Measurements from ENCODE around the gene MALRD1. TPM values are rescaled to one million over a fixed set of nuclear protein-coding genes. Genes with fewer than 3 reads are reported as not detected.

MALRD1 gene
- total RNA-seq, 4 donors from 2014 or later, result 1.0 to 4.1 (median 2.6) TPM; not detected in 1

DNA sequence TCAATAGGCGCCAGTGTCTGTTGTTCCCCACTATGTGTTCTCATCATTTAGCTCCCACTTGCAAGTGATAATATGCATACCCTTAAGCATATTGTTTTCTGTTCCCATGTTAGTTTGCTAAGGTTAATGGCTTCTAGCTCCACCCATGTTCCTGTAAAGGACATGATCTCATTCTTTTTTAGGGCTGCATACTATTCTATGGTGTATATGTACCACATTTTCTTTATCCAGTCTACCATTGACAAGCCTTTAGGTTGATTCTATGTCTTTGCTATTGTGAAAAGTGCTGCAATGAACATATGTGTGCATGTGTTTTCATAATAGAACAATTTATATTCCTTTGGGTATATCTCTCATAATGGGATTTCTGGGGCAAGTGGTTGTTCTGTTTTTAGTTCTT is 689.8 kb downstream of the MALRD1 start:
- TF ChIP-seq, protein P1, sequence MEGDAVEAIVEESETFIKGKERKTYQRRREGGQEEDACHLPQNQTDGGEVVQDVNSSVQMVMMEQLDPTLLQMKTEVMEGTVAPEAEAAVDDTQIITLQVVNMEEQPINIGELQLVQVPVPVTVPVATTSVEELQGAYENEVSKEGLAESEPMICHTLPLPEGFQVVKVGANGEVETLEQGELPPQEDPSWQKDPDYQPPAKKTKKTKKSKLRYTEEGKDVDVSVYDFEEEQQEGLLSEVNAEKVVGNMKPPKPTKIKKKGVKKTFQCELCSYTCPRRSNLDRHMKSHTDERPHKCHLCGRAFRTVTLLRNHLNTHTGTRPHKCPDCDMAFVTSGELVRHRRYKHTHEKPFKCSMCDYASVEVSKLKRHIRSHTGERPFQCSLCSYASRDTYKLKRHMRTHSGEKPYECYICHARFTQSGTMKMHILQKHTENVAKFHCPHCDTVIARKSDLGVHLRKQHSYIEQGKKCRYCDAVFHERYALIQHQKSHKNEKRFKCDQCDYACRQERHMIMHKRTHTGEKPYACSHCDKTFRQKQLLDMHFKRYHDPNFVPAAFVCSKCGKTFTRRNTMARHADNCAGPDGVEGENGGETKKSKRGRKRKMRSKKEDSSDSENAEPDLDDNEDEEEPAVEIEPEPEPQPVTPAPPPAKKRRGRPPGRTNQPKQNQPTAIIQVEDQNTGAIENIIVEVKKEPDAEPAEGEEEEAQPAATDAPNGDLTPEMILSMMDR (IDR thresholded peaks at IDR 0.05; ENCODE audit: low read depth), result no peak

DNA sequence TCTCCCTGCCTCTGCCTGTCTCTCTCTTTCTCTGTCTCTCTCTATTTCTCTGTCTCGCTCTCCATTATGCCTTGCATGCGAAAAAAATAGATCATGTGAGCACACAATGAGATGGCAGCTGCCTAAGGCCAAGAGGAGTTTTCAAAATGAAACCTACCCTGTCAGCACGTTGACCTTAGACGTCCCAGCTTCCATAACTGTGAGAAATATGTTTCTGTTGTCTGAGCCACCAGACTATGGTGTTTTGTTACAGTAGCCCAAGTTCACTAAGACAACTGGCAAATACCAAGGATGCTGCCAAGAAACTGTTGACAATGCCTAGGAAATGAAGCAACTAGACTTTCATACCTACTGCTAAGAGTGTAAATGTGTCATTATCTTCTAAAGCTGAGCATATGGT is 697.1 kb downstream of the MALRD1 start:
- TF ChIP-seq, protein P1 (IDR thresholded peaks at IDR 0.05; ENCODE audit: low read depth), result no peak

DNA sequence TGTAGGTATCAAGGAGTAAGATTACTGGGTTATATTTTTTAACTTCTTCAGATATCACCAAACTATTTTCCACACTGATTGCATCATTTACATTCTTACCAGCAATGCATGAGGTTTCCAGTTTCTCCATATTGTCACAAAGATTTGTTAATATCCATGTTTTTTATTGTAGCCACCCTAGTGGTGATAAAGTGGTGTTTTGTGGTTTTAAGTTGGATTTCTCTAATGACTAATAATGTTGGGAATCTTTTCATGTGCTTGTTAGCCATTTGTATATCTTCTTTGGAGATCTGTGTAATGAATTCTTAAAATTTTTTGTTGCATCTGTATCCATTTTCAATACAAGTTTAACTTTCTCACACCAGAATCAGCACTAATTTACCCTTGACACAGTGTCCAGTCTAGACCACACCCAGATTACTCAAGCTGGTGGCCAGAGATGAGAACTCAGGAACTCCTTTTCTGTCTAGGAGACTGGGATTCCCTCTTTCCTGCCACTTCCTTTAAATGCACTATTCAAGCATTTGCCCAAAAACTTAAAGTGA is 700.7 kb downstream of the MALRD1 start:
- TF ChIP-seq, protein P1 (IDR thresholded peaks at IDR 0.05; ENCODE audit: low read depth), result no peak

DNA sequence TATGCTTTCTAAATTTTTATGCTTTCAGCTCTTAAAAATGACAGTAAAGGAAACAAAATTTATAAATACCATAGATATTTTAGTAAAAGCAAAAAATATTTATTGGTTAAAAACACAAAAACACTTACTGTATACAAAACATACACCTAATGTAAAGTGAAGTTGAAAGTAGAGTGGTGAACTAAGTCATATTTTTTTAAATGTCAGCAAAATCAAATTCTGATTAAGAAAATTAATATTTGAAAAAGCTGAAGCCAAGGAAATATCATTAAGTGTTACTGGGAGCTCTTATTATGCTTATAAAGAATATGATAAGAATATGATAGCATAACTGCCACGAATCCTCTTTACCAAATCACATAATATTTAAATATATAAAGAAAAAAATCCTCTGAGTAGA is 702.4 kb downstream of the MALRD1 start:
- TF ChIP-seq, protein P1 (IDR thresholded peaks at IDR 0.05; ENCODE audit: low read depth), result no peak

DNA sequence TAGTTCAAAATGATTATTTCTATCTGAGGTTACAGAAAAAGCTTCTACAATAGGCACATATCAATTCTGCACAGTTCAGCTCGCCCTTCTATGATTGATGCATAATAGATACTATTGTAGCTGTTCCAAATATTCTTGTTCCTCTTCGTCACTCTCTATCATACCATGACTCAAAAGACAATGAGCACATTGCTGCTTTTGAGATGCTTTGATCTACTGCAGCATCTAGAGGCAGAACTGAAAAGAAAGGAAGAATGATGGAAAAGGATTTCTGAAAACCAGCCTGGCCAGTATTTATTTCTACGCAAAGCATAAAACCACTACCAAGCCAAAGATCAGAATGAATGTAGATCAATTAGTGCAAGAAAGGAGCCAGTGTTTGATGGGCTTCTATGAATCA is 708.3 kb downstream of the MALRD1 start:
- TF ChIP-seq, protein P1 (IDR thresholded peaks at IDR 0.05; ENCODE audit: low read depth), result no peak

DNA sequence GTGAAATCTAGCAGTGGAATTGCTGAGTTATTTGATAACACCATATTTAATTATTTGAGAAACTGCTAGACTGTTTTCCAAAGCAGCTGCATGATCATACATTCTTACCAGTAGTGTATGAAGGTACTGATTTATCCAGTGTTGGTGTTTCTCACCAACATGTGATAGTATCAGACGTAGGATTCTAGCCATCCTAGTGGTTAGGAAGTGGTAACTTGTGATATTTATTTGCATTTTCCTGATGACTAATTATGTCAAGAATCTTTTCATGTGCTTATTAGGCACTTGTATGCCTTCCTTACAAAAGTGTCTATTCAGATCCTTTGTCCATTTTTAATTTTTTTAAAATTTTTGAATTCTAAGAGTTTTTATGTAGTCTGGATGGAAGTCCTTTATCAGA is 713.4 kb downstream of the MALRD1 start:
- TF ChIP-seq, protein P1 (IDR thresholded peaks at IDR 0.05; ENCODE audit: low read depth), result no peak

DNA sequence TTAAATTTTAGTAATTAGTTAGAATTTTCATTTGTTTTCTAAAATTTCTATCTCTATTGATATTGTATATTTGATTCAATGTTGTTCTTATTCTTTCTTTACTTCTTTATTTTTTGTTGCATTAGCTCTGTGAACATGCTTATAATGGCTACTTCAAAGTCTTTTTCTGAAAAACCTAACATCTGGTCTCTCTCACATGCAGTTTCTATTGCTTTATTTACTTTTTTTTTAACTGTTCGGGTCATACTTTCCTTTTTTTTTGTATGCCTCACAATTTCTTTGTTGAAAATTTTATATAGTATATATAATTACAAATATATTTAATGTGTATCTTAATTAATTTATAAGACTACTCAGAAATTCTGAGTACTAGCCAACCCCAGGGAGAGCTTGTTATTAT is 715.5 kb downstream of the MALRD1 start:
- TF ChIP-seq, protein P1 (IDR thresholded peaks at IDR 0.05; ENCODE audit: low read depth), result no peak
